Lower leg skin (tissue), 3 donors: ENCODE data around the gene JDP2.

Experiments used
- CTCF ChIP-seq, 3 donors: fragments of 450-650 bp; IDR thresholded peaks; one replicate each; pipeline ENCODE4 v1.5.1; 2016; ENCODE audit warnings: antibody characterized with exemption in 3 of 3, mild to moderate bottlenecking in 3 of 3, moderate library complexity in 2 of 3
- POLR2A ChIP-seq, 2 donors: fragments of 450-650 bp; IDR thresholded peaks; one replicate each; pipeline ENCODE4 v1.6.1; 2016 to 2017; ENCODE audit warnings: antibody characterized with exemption in 2 of 2, mild to moderate bottlenecking in 1 of 2, moderate library complexity in 1 of 2

DNA sequence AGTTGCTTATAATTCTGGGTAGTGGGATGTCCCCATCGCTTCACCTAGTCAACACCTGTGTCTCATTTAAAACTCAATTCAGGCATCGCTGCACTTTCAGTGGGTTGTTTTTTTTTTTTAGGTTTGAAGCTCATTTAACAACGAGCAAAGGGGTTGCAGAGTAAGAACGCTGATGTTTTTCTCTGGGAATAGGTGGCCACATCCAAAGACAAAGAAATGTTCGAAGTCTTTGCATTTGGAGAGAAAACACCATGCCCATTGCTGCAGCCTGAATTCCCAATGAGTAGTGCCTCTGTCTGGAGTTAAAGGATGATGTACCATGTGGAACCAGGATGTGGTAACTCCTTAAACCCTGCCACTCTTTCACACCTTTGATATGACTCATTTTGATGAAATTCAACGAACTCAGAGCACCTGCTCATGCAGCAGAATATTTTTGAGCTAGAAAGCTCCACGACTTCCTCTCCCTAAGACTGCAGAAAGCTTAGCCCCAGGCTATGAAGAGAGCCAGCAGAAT, 59.4 kb downstream of the JDP2 start:
- no peak for TF ChIP-seq CTCF (IDR thresholded peaks at IDR 0.05)
- no peak for TF ChIP-seq POLR2A (IDR thresholded peaks at IDR 0.05)
